Keratinocyte (primary cell): Measurements from ENCODE around the gene CFHR5. TPM values are rescaled to one million over a fixed set of nuclear protein-coding genes. Genes with fewer than 3 reads are reported as not detected.

Source experiments
- DNase-seq: peaks from one replicate; pipeline ENCODE4 v3.0.0-alpha.2; 2011; ENCODE audit warnings: low read depth, missing footprints, low spot score
- FAIRE-seq: peaks from 2 replicates; lab custom pipeline; 2011; peaks lifted over from hg19 to GRCh38; lab: Jason Lieb, UNC
- H2AFZ ChIP-seq: 2 replicates; pipeline ENCODE4 v1.6.0; 2012; ENCODE audit warnings: low read length, control low read depth, inconsistent platforms; ENCODE audit not compliant: control insufficient read depth
- H3K27ac ChIP-seq: 2 replicates; pipeline ENCODE4 v1.5.1; 2011; ENCODE audit warnings: low read length; ENCODE audit not compliant: control insufficient read depth, insufficient read depth
- H3K27me3 ChIP-seq: 3 replicates; pipeline ENCODE4 v1.6.0; 2011; ENCODE audit warnings: low read length; ENCODE audit not compliant: control insufficient read depth, insufficient read depth; ENCODE audit errors: extremely low read depth
- H3K36me3 ChIP-seq, 2 experiments: 2 replicates in 1 of 2; 3 replicates in 1 of 2; pipeline ENCODE4 v1.5.1; 2011; ENCODE audit warnings: low read length in 2 of 2, mild to moderate bottlenecking in 1 of 2; ENCODE audit not compliant: control insufficient read depth in 2 of 2, insufficient read depth in 2 of 2; ENCODE audit errors: extremely low read depth in 1 of 2
- H3K4me1 ChIP-seq: 3 replicates; pipeline ENCODE4 v1.5.1; 2011; ENCODE audit warnings: low read length; ENCODE audit not compliant: control insufficient read depth, insufficient read depth; ENCODE audit errors: extremely low read depth
- H3K4me2 ChIP-seq: 3 replicates; pipeline ENCODE4 v1.6.0; 2011; ENCODE audit warnings: low read depth, low read length; ENCODE audit not compliant: control insufficient read depth, insufficient read depth; ENCODE audit errors: extremely low read depth
- H3K4me3 ChIP-seq, 3 experiments: fragments of 200-600 bp in 1 of 3; sonication (generic) in 1 of 3; 2 replicates in 2 of 3; 3 replicates in 1 of 3; pipeline ENCODE4 v1.5.1; 2011 to 2016; ENCODE audit warnings: low read length in 3 of 3, mild to moderate bottlenecking in 3 of 3, control low read depth in 2 of 3, inconsistent platforms in 1 of 3, low read depth in 1 of 3, mixed read lengths in 1 of 3, mixed run types in 1 of 3, moderate library complexity in 1 of 3; ENCODE audit not compliant: control insufficient read depth in 2 of 3, insufficient read depth in 2 of 3; ENCODE audit errors: extremely low read depth in 1 of 3
- H3K79me2 ChIP-seq: 2 replicates; pipeline ENCODE4 v1.6.0; 2012; ENCODE audit warnings: low read length; ENCODE audit not compliant: control insufficient read depth, insufficient read depth
- H3K9ac ChIP-seq: 3 replicates; pipeline ENCODE4 v1.6.0; 2011; ENCODE audit warnings: low read length; ENCODE audit not compliant: control insufficient read depth, insufficient read depth; ENCODE audit errors: extremely low read depth
- H3K9me1 ChIP-seq: 3 replicates; pipeline ENCODE4 v1.6.0; 2011; ENCODE audit warnings: low read length; ENCODE audit not compliant: control insufficient read depth, insufficient read depth; ENCODE audit errors: extremely low read depth
- H3K9me3 ChIP-seq: 2 replicates; pipeline ENCODE4 v1.5.1; 2012; ENCODE audit warnings: low read depth, low read length; ENCODE audit not compliant: control insufficient read depth
- H4K20me1 ChIP-seq: 3 replicates; pipeline ENCODE4 v1.6.0; 2011; ENCODE audit warnings: low read length; ENCODE audit not compliant: control insufficient read depth, insufficient read depth; ENCODE audit errors: extremely low read depth
- EZH2 ChIP-seq: IDR thresholded peaks from one replicate; pipeline ENCODE4 v1.6.1; 2012; ENCODE audit warnings: inconsistent platforms, mild to moderate bottlenecking, low read length, moderate library complexity
- dilution Hi-C: fragments of 300-500 bp; cut with MboI; formaldehyde crosslinking; loops from one replicate; pipeline ENCODE4 v1.7.0; 2020; ENCODE audit warnings: low sequenced_read_pairs; ENCODE audit not compliant: extremely low pct_ligation_motif_present
- polyA plus RNA-seq, 5 experiments: library from polyadenylated mRNA; depleted of rRNA in 3 of 5; stranded (reverse) in 3 of 5; stranded (forward) in 1 of 5; unstranded in 1 of 5; fragments of >200 nt; gene quantifications; 1 replicate in 1 of 5; 2 replicates in 3 of 5; 3 replicates in 1 of 5; pipeline versions ENCODE4 v1.2.1 to v1.2.3, GENCODE V29; 2011 to 2012; ENCODE audit warnings: missing spikeins in 2 of 5, low read depth in 1 of 5, low replicate concordance in 1 of 5
- TF ChIP-seq, protein P1 (sequence below), 3 experiments: IDR thresholded peaks in 1 of 3; conservative IDR thresholded peaks in 1 of 3; optimal IDR thresholded peaks in 1 of 3; 2 replicates in 2 of 3; 3 replicates in 1 of 3; pipeline versions ENCODE3 to v1.5.1; 2011; ENCODE audit warnings: low read length in 3 of 3, mild to moderate bottlenecking in 3 of 3, moderate library complexity in 2 of 3, control low read depth in 1 of 3, inconsistent platforms in 1 of 3; ENCODE audit not compliant: insufficient read depth in 2 of 3; ENCODE audit errors: extremely low read depth in 1 of 3

CFHR5 gene
- polyA plus RNA-seq, 1 donor (not counting 4 experiments of a cell fraction or from before 2014, with no cell fraction given) = not detected

DNA sequence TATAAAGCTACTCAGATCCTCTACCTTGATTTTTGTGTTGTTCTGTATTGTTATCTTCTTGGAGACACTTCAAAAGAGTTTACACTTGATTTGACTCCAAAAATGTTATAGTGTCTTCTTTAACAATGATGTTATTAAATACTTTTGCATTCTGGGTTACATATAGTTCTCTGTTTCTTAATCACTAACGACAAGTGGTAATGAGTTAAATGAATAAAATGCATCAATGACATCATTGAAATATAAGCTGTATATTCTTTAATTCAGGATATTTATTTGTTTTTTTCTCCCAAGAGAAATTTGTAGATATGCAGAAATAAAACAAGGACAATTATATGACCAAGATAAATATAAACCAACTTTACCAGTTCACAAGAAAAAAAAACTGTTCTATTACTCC, 7.2 kb upstream of the CFHR5 start:
- no peak overlapping the region for H3K4me2 ChIP-seq
- no peak overlapping the region for H3K9ac ChIP-seq
- FAIRE-seq (no peak), DNase-seq (no peak)
- H2AFZ ChIP-seq = no peak overlapping the region
- H3K79me2 ChIP-seq = no peaks in the 10 kb centered on the region
- dilution Hi-C loops = no loop called here
- no peaks in the 10 kb centered on the region for H3K9me3 ChIP-seq
- no peak overlapping the region for H3K4me3 ChIP-seq
- no peaks in the 10 kb centered on the region for H4K20me1 ChIP-seq
- H3K36me3 ChIP-seq = no peaks in the 10 kb centered on the region
- no peak for TF ChIP-seq EZH2
- TF ChIP-seq, protein P1, sequence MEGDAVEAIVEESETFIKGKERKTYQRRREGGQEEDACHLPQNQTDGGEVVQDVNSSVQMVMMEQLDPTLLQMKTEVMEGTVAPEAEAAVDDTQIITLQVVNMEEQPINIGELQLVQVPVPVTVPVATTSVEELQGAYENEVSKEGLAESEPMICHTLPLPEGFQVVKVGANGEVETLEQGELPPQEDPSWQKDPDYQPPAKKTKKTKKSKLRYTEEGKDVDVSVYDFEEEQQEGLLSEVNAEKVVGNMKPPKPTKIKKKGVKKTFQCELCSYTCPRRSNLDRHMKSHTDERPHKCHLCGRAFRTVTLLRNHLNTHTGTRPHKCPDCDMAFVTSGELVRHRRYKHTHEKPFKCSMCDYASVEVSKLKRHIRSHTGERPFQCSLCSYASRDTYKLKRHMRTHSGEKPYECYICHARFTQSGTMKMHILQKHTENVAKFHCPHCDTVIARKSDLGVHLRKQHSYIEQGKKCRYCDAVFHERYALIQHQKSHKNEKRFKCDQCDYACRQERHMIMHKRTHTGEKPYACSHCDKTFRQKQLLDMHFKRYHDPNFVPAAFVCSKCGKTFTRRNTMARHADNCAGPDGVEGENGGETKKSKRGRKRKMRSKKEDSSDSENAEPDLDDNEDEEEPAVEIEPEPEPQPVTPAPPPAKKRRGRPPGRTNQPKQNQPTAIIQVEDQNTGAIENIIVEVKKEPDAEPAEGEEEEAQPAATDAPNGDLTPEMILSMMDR (optimal IDR thresholded peaks at IDR 0.05 in 1 of 3, IDR thresholded peaks at IDR 0.05 in 1 of 3, conservative IDR thresholded peaks at IDR 0.05 in 1 of 3; ENCODE audit: extremely low read depth in 1 of 3, insufficient read depth in 2 of 3, low read length in 3 of 3) = no peak
- no peaks in the 10 kb centered on the region for H3K27me3 ChIP-seq
- H3K27ac ChIP-seq = no peak overlapping the region
- H3K9me1 ChIP-seq = no peaks in the 10 kb centered on the region
- no peaks in the 10 kb centered on the region for H3K4me1 ChIP-seq

DNA sequence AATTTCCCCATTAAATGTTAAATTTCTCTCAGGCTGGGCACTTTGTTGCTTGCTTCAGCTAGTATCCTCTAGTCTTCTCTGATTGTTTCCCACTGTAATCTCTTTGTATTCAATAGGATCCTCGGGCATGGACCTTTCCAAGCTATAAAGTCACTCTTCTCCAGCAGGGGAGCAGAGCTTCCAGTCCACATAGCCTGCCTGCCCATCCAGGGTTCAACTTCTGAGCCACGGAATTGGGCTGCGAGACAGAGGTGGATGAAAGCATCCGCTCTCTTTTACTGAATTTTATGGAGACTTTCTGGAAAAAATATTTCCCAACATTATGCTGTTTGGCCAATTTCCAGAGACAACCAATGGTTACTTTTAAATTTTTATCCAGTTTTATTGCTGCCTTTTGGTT, 1.1 kb upstream of the CFHR5 start:
- dilution Hi-C loops = no loop called here
- Histone ChIP-seq H3K27me3 (no peaks in the 10 kb centered on the region), H3K9ac (no peak overlapping the region), H3K4me2 (no peak overlapping the region), H3K27ac (no peak overlapping the region), H3K4me1 (no peaks in the 10 kb centered on the region), H2AFZ (no peak overlapping the region), H3K9me1 (no peaks in the 10 kb centered on the region), H3K9me3 (no peaks in the 10 kb centered on the region), H3K79me2 (no peaks in the 10 kb centered on the region), H4K20me1 (no peaks in the 10 kb centered on the region), H3K4me3 (no peak overlapping the region), H3K36me3 (no peaks in the 10 kb centered on the region)
- DNase-seq (no peak), FAIRE-seq (no peak)
- TF ChIP-seq EZH2 = no peak
- TF ChIP-seq, protein P1 (optimal IDR thresholded peaks at IDR 0.05 in 1 of 3, IDR thresholded peaks at IDR 0.05 in 1 of 3, conservative IDR thresholded peaks at IDR 0.05 in 1 of 3; ENCODE audit: extremely low read depth in 1 of 3, insufficient read depth in 2 of 3, low read length in 3 of 3) = no peak
